GM10266 (cell line): ENCODE measurements around the gene CEP135.

Experiments used
- DNase-seq: peaks from one replicate; pipeline ENCODE4 v3.0.0; 2012; ENCODE audit errors: extremely low spot score
- CTCF ChIP-seq: IDR thresholded peaks from 2 replicates; pipeline ENCODE4 v1.5.1; 2012; ENCODE audit warnings: mild to moderate bottlenecking, low read depth; ENCODE audit not compliant: control insufficient read depth, insufficient read depth; ENCODE audit errors: missing control alignments

CEP135 gene

GRCh38 chr4:55910140-55910539, 38.6 kb upstream of the CEP135 start:
- TF ChIP-seq CTCF: no peak
- DNase-seq: no peak

GRCh38 chr4:55912249-55912648, 36.5 kb upstream of the CEP135 start:
- TF ChIP-seq CTCF: no peak
- no peak for DNase-seq

- DNase-seq: no peak
- TF ChIP-seq CTCF: no peak
Measured at GRCh38 chr4:55920571-55920970, 28.2 kb upstream of the CEP135 start.

GRCh38 chr4:55921093-55921492, 27.7 kb upstream of the CEP135 start:
- TF ChIP-seq CTCF: no peak
- DNase-seq: no peak

GRCh38 chr4:55925241-55925640, 23.5 kb upstream of the CEP135 start:
- no peak for DNase-seq
- no peak for TF ChIP-seq CTCF

- no peak for TF ChIP-seq CTCF
- DNase-seq: no peak
Measured at GRCh38 chr4:55926610-55927009, 22.1 kb upstream of the CEP135 start.

GRCh38 chr4:55927803-55928437, 20.8 kb upstream of the CEP135 start:
- no peak for DNase-seq
- TF ChIP-seq CTCF: no peak
